ENCODE data around the gene GRIK3. TPM values are rescaled to one million over a fixed set of nuclear protein-coding genes. Genes with fewer than 3 reads are reported as not detected.

The GRIK3 gene
- total and polyA plus RNA-seq, 12 donors = 0.09 to 3.1 (median 0.69) TPM

GRCh38 chr1:37071829-37072228 lies 37.5 kb upstream of the GRIK3 start:
- 64 to 75% (median 69%) methylated on average over 3 to 7 of the region's 7 CpGs for WGBS, 4 donors
- intact Hi-C loops (cut with DNase I) = no loop called here
- H3K9me3 ChIP-seq (replicated peaks in 1 of 3) = no peaks in the 10 kb centered on the region

GRCh38 chr1:37070126-37070525 lies 35.8 kb upstream of the GRIK3 start:
- TF ChIP-seq CTCF (IDR thresholded peaks at IDR 0.05) (no peak), POLR2A (IDR thresholded peaks at IDR 0.05) (no peak)
- Histone ChIP-seq H3K4me3 (no peak overlapping the region), H3K27me3 (no peaks in the 10 kb centered on the region), H3K36me3 (replicated peaks in 1 of 2) (no peaks in the 10 kb centered on the region), H3K4me1 (replicated peaks in 1 of 2) (no peaks in the 10 kb centered on the region), H3K9me3 (replicated peaks in 1 of 3) (no peaks in the 10 kb centered on the region), H3K27ac (no peak overlapping the region)
- no peak for DNase-seq
- 75 to 91% (median 82%) methylated on average over 4 to 5 of the region's 5 CpGs for WGBS, 4 donors
- intact Hi-C loops (cut with DNase I) = no loop called here

More at GRCh38 chr1:37071829-37072228, 37.5 kb upstream of the GRIK3 start:
- no peak overlapping the region for H3K27ac ChIP-seq
- no peaks in the 10 kb centered on the region for H3K27me3 ChIP-seq
- no peaks in the 10 kb centered on the region for H3K4me1 ChIP-seq (replicated peaks in 1 of 2)
- TF ChIP-seq CTCF (IDR thresholded peaks at IDR 0.05) (no peak), POLR2A (IDR thresholded peaks at IDR 0.05) (no peak)
- no peaks in the 10 kb centered on the region for H3K36me3 ChIP-seq (replicated peaks in 1 of 2)
- DNase-seq = no peak
- H3K4me3 ChIP-seq = no peak overlapping the region

- DNase-seq = no peak
- 87 to 93% (median 91%) methylated on average over 3 to 4 of the region's 4 CpGs for WGBS, 4 donors
- no peak overlapping the region for H3K27ac ChIP-seq
- no peaks in the 10 kb centered on the region for H3K36me3 ChIP-seq (replicated peaks in 1 of 2)
- H3K4me3 ChIP-seq = no peak overlapping the region
- H3K4me1 ChIP-seq (replicated peaks in 1 of 2) = no peaks in the 10 kb centered on the region
- intact Hi-C loops (cut with DNase I) = no loop called here
- no peaks in the 10 kb centered on the region for H3K9me3 ChIP-seq (replicated peaks in 1 of 3)
- no peaks in the 10 kb centered on the region for H3K27me3 ChIP-seq
- TF ChIP-seq CTCF (IDR thresholded peaks at IDR 0.05) (no peak), POLR2A (IDR thresholded peaks at IDR 0.05) (no peak)
Measured at GRCh38 chr1:37069406-37069805, 35.1 kb upstream of the GRIK3 start.

- TF ChIP-seq CTCF (IDR thresholded peaks at IDR 0.05) (no peak), POLR2A (IDR thresholded peaks at IDR 0.05) (no peak)
- Histone ChIP-seq H3K9me3 (replicated peaks in 1 of 3) (no peaks in the 10 kb centered on the region), H3K27me3 (no peaks in the 10 kb centered on the region), H3K27ac (no peak overlapping the region), H3K4me3 (no peak overlapping the region), H3K4me1 (replicated peaks in 1 of 2) (no peaks in the 10 kb centered on the region), H3K36me3 (replicated peaks in 1 of 2) (no peaks in the 10 kb centered on the region)
- DNase-seq = no peak
- 52 to 66% (median 61%) methylated on average over 9 of the region's 9 CpGs for WGBS, 4 donors
- intact Hi-C loops (cut with DNase I) = no loop called here
Measured at GRCh38 chr1:37068897-37069296, 34.6 kb upstream of the GRIK3 start.
